GM18508 (cell line): ENCODE data around the gene CWH43.
"Not testable (repeated sequence)": the region's sequence is repeated elsewhere in the genome, so short reads cannot be mapped to it uniquely, and the experiment has no call there.

Experiments used
- ATAC-seq: cut with Tn5 transposase; IDR thresholded peaks from one replicate; pipeline ENCODE4 v1.9.1; 2021; ENCODE audit warnings: moderate number of reproducible peaks; ENCODE audit not compliant: insufficient read depth, unreplicated experiment

Gene CWH43

DNA sequence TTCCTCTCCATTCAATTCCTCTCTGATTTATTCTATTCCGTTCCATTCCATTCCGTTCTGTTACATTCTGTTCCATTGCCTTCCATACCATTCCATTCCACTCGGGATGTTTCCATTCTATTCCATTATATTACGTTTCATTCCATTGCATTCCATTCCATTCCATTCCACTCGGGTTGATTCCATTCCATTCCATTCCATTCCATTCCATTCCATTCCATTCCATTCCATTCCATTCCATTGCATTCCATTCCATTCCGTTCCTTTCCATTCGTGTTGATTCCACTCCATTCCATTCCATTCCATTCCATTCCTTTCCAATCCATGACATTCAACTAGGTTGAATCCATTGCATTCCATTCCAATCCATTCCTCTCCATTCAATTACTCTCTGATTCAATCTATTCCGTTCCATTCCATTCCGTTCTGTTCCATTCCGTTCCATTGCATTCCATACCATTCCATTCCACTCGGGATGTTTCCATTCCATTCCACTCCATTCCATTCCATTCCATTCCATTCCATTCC, 106.6 kb downstream of the CWH43 start:
- peak; percentile 33 for ATAC-seq

- not testable (repeated sequence) for ATAC-seq
These were observed 110.1 kb downstream of the CWH43 start for GRCh38 chr4:49096215-49096614.

DNA sequence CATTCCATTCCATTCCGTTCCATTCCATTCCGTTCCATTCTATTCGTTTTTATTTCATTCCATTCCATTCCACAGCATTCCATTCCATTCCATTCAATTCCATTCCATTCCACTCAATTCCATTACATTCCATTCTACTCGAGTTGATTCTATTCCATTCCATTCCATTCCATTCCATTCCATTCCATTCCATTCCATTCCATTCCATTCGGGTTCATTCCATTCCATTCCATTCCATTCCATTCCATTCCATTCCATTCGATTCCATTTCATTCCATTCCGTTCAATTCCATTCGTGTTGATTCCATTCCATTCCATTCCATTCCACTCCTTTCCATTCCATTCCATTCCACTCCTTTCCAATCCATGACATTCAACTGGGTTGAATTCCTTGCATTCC, 110.6 kb downstream of the CWH43 start:
- peak; percentile 23 for ATAC-seq

DNA sequence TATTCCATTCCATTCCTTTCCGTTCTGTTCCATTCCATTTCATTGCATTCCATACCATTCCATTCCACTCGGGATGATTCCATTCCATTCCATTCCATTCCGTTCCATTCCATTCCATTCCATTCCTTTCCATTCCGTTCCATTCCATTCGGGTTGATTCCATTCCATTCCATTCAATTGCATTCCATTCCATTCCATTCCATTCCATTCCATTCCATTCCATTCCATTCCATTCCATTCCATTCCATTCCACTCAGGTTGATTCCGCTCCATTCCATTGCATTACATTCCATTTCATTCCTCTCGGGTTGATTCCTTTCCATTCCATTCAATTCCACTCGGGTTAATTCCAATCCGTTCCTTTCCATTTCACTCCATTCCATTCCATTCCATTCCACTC, 111.0 kb downstream of the CWH43 start:
- not testable (repeated sequence) for ATAC-seq

DNA sequence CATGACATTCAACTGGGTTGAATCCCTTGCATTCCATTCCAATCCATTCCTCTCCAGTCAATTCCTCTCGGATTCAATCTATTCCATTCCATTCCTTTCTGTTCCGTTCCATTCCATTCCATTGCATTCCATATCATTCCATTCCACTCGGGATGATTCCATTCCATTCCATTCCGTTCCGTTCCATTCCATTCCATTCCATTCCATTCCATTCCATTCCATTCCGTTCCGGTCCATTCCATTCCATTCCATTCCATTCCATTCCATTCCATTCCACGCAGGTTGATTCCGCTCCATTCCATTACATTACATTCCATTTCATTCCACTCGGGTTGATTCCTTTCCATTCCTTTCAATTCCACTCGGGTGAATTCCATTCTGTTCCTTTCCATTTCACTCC, 111.4 kb downstream of the CWH43 start:
- not testable (repeated sequence) for ATAC-seq

DNA sequence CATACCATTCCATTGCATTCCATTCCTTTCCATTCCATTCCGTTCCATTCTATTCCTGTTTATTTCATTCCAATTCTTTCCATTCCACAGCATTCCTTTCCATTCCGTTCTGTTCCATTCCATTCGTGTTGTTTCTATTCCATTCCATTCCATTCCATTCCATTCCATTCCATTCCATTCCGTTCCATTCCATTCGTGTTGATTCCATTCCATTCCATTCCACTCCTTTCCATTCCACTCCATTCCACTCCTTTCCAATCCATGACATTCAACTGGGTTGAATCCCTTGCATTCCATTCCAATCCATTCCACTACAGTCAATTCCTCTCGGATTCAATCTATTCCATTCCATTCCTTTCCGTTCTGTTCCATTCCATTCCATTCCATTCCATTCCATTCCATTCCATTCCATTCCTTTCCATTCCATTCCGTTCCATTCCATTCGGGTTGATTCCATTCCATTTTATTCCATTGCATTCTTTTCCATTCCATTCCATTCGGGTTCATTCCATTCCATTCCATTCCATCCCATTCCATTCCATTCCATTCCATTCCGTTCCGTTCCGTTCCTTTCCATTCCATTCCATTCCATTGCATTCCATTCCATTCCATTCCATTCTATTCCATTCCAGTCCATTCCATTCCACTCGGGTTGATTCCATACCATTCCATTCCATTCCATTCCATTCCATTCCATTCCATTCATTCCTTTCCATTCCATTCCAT, 112.1 kb downstream of the CWH43 start:
- ATAC-seq, result not testable (repeated sequence)

DNA sequence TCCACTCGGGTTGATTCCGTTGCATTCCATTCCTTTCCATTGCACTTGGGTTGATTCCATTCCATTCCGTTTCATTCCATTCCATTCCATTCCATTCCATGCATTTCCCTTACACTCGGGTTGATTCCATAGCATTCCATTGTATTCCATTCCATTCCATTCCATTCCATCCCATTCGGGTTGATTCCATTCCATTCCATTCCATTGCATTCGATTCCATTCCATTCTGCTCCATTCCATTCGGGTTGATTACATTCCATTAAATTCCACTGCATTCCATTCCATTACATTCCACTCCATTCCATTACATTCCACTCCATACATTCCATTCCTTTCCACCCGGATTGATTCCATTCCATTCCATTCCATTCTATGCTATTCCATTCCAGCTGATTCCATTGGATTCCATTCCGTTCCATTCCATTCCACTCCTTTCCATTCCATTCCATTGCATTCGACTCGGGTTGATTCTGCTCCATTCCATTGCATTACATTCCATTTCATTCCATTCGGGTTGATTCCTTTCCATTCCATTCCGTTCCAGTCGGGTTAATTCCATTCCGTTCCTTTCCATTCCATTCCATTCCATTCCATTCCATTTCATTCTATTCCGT, 113.9 kb downstream of the CWH43 start:
- not testable (repeated sequence) for ATAC-seq

DNA sequence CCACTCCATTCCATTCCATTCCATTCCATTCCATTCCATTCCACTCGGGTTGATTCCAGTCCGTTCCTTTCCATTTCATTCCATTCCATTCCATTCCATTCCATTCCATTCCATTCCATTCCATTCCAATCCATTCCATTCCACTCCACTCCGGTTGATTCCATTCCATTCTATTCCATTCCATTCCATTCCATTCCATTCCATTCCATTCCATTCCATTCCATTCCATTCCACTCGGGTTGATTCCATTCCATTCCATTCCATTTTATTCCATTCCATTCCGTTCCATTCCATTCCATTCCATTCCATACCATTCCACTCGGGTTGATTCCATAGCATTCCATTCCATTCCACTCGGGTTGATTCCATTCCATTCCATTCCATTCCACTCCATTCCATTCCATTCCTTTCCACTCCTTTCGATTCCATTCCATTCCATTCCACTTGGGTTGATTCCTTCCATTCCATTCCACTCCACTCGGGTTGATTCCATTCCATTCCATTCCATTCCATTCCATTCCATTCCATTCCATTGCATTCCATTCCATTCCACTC, 116.3 kb downstream of the CWH43 start:
- peak; percentile 23 for ATAC-seq

GRCh38 chr4:49103436-49104136, 117.5 kb downstream of the CWH43 start:
- ATAC-seq, result not testable (repeated sequence)

GRCh38 chr4:49104231-49104930, 118.3 kb downstream of the CWH43 start:
- ATAC-seq, result not testable (repeated sequence)

DNA sequence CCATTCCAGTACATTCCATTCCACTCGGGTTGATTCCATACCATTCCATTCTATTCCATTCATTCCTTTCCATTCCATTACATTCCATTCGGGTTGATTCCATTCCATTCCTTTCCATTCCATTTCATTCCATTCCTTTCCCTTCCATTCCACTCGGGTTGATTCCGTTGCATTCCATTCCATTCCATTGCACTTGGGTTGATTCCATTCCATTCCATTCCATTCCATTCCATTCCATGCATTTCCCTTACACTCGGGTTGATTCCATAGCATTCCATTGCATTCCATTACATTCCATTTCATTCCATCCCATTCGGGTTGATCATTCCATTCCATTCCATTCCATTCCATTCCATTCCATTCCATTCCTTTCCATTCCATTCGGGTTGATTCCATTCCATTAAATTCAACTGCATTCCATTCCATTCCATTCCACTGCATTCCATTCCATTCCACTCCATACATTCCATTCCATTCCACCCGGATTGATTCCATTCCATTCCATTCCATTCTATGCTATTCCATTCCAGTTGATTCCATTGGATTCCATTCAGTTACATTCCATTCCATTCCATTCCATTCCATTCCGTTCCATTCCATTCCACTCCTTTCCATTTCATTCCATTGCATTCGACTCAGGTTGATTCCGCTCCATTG, 119.3 kb downstream of the CWH43 start:
- ATAC-seq, result not testable (repeated sequence)

DNA sequence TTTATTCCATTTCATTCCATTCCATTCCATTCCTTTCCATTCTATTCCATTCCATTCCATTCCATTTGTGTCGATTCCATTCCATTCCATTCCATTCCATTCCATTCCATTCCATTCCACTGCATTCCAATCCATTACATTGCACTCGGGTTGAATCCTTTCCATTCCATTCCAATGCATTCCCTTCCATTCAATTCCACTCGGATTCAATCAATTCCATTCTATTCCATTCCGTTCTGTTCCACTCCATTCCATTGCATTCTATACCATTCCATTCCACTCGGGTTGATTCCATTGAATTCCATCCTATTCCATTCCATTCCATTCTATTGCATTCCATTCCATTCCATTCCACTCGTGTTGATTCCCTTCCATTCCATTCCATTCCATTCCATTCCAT, 121.2 kb downstream of the CWH43 start:
- ATAC-seq, result not testable (repeated sequence)

GRCh38 chr4:49108183-49108978, 122.3 kb downstream of the CWH43 start:
- peak; percentile 28 for ATAC-seq

DNA sequence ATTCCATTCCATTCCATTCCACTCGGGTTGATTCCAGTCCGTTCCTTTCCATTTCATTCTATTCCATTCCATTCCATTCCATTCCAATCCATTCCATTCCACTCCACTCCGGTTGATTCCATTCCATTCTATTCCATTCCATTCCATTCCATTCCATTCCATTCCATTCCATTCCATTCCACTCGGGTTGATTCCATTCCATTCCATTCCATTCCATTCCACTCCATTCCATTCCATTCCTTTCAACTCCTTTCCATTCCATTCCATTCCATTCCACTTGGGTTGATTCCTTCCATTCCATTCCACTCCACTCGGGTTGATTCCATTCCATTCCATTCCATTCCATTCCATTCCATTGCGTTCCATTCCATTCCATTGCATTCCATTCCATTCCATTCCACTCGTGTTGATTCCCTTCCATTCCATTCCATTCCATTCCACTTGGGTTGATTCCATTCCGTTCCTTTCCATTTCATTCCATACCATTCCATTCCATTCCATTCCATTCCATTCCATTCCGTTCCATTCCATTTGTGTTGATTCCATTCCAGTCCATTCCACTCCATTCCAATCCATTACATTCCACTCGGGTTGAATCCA, 123.6 kb downstream of the CWH43 start:
- peak; percentile 21 for ATAC-seq

DNA sequence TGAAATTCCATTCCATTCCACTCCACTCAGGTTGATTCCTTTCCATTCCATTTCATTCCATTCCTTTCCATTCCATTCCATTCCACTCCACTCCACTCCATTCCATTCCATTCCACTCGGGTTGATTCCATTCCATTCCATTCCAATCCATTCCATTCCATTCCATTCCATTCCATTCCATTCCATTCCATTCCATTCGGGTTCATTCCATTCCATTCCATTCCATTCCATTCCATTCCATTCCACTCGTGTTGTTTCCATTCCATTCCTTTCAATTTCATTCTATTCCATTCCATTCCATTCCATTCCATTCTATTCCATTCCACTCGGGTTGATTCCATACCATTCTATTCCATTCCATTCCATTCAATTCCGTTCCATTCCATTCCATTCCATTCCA, 124.5 kb downstream of the CWH43 start:
- peak; percentile 30 for ATAC-seq
